ENCODE measurements around the gene NR3C1.
A peak's percentile ranks its signal among the peaks of the same experiment; 100 is the strongest.

The NR3C1 gene

DNA sequence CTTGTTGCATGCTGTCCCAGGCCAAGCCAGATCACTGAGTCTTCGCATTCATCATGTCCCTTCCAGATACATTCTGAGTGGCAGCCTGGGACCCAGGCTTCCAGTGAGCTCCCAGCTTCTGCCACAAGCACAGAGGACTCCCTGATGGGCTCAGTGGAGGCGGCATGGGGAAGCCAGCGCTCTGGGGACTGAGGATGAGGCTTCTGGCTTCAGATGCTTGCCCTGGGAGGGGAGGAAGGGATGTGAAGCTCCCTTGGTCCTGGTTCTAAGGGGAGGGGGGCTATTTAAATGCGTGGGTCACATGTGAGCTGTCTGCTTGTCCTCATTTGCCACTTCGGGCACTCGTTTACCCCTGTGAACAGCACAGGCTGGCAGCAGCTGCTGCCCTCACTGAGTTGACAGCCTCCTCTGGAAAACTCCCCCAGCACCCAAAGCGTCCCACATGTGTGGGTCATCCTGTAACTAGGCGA is 174.0 kb downstream of the NR3C1 start:
- no peak for DNase-seq

DNA sequence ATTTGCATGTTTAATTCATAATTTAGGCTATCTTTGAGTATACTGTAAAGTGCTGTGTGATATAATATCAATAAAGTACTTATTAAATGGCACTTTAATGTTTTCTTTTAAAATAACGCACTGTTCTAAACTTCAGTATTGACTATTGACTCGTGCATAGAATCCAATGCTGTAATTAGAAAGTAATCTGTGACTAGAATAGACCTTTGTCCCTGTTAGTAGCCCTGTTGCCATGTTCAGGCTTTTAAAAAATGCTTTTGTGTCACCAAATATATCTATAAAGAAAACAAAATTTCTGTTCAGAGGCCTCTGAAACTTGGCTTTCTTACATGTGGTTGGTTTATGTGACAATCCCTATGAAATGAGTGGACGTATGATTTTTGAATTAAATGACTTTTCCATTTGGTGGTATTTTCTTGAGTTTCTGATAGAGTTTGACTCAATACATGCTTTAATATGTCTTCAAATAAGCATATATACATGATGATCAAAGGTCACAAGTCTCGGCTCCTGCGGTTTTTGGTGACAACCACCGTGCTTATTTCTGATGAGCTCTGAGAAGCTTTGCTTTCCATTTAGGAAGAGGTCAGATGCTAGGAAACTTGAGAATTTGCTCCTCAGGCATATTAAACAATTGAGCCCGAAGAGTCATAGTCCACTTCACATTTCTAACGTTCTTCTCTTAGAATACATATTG is 174.7 kb downstream of the NR3C1 start:
- peak; percentile 66 for DNase-seq
